Measurements from ENCODE around the gene STK10. TPM values are rescaled to one million over a fixed set of nuclear protein-coding genes. Genes with fewer than 3 reads are reported as not detected.

STK10 gene
- total and polyA plus RNA-seq, 2 experiments from 2014 or later = 7.5 to 17.8 TPM

- TF ChIP-seq REST (IDR thresholded peaks at IDR 0.05; ENCODE audit: unreplicated experiment) = no peak
- no peak for TF ChIP-seq NANOG (IDR thresholded peaks at IDR 0.05; ENCODE audit: borderline replicate concordance)
- no peak for TF ChIP-seq STAT1 (IDR thresholded peaks at IDR 0.05; ENCODE audit: unreplicated experiment)
These were observed 133.3 kb downstream of the STK10 start (continued) for GRCh38 chr5:172054611-172055153.

GRCh38 chr5:172052450-172053236, 135.4 kb downstream of the STK10 start:
- Histone ChIP-seq H3K9me2 (ENCODE audit: insufficient read depth) (no peaks in the 10 kb centered on the region), H3K4me2 (no peak overlapping the region), H3K4me1 (ENCODE audit: insufficient read depth) (peaks cover 16% of the 10 kb centered on the region), H3K27ac (ENCODE audit: low read depth) (no peak overlapping the region), H2AFZ (no peak overlapping the region), H3K4me3 (no peak overlapping the region), H3K27me3 (ENCODE audit: insufficient read depth) (no peaks in the 10 kb centered on the region), H3F3A (replicated peaks; ENCODE audit: low read depth) (no peaks in the 10 kb centered on the region), H4K20me1 (replicated peaks; ENCODE audit: insufficient read depth) (no peaks in the 10 kb centered on the region; the same call in 1 of the 2 replicates), H3K36me3 (ENCODE audit: insufficient read depth) (peaks cover 7% of the 10 kb centered on the region; the same call in 1 of the 2 replicates), H3K79me2 (replicated peaks; ENCODE audit: insufficient read depth) (no peaks in the 10 kb centered on the region)
- TF ChIP-seq JUNB (IDR thresholded peaks at IDR 0.05; ENCODE audit: unreplicated experiment) (no peak), CTCF (conservative IDR thresholded peaks at IDR 0.05; ENCODE audit: low read depth in 2 of 2) (peak in 1 of 2 experiments; percentile 27; a peak in 1 of 4 replicates)
- Mint-ChIP-seq H3K9me3 (peaks cover 2% of the 10 kb centered on the region; the same call in 1 of the 3 replicates), H3K27me3 (ENCODE audit: insufficient read depth, low read depth, poor library complexity) (peaks cover 10% of the 10 kb centered on the region), H3K36me3 (ENCODE audit: low read depth) (peaks cover 33% of the 10 kb centered on the region), H3K4me1 (peaks cover 17% of the 10 kb centered on the region), H3K27ac (0 out of 2 replicates have a peak overlapping the region, but pooled peaks have one; percentile 23), H3K4me3 (no peak overlapping the region)
- peak; percentile 47 for ATAC-seq
- no peak for DNase-seq (ENCODE audit: low spot score)
